GM18861 (cell line): ENCODE measurements around the gene IL20RA.

Experiments used
- ATAC-seq: cut with Tn5 transposase; IDR thresholded peaks from one replicate; pipeline ENCODE4 v1.9.1; 2021; ENCODE audit not compliant: unreplicated experiment

Gene IL20RA

GRCh38 chr6:137010128-137010718 lies 34.5 kb downstream of the IL20RA start:
- ATAC-seq = no peak

GRCh38 chr6:137008204-137008603 lies 36.6 kb downstream of the IL20RA start:
- no peak for ATAC-seq

GRCh38 chr6:137006056-137006455 lies 38.7 kb downstream of the IL20RA start:
- ATAC-seq = no peak

- no peak for ATAC-seq
These were observed 39.7 kb downstream of the IL20RA start for GRCh38 chr6:137005073-137005472.

- ATAC-seq = no peak
These were observed 42.3 kb downstream of the IL20RA start for GRCh38 chr6:137002505-137002904.

- ATAC-seq = no peak
These were observed 42.8 kb downstream of the IL20RA start for GRCh38 chr6:137001977-137002302.

GRCh38 chr6:137001299-137001976 lies 43.3 kb downstream of the IL20RA start:
- ATAC-seq = no peak

GRCh38 chr6:137000825-137001224 lies 43.9 kb downstream of the IL20RA start:
- ATAC-seq = no peak

GRCh38 chr6:136995521-136995920 lies 49.2 kb downstream of the IL20RA start:
- ATAC-seq = no peak

- no peak for ATAC-seq
These were observed 50.0 kb downstream of the IL20RA start for GRCh38 chr6:136994782-136995181.

- no peak for ATAC-seq
These were observed 52.7 kb downstream of the IL20RA start for GRCh38 chr6:136992113-136992512.

GRCh38 chr6:136991646-136992045 lies 53.1 kb downstream of the IL20RA start:
- ATAC-seq = no peak

GRCh38 chr6:136990754-136991153 lies 54.0 kb downstream of the IL20RA start:
- no peak for ATAC-seq

- no peak for ATAC-seq
These were observed 54.6 kb downstream of the IL20RA start for GRCh38 chr6:136990242-136990578.

- no peak for ATAC-seq
These were observed 55.1 kb downstream of the IL20RA start for GRCh38 chr6:136989571-136990241.

GRCh38 chr6:136987526-136987925 lies 57.2 kb downstream of the IL20RA start:
- ATAC-seq = no peak

- no peak for ATAC-seq
These were observed 59.3 kb downstream of the IL20RA start for GRCh38 chr6:136985502-136985901.

GRCh38 chr6:136984578-136984977 lies 60.2 kb downstream of the IL20RA start:
- no peak for ATAC-seq

GRCh38 chr6:136983687-136984086 lies 61.1 kb downstream of the IL20RA start:
- ATAC-seq = no peak

- no peak for ATAC-seq
These were observed 61.8 kb downstream of the IL20RA start for GRCh38 chr6:136982928-136983327.

- no peak for ATAC-seq
These were observed 64.7 kb downstream of the IL20RA start for GRCh38 chr6:136980070-136980469.

GRCh38 chr6:136979206-136979605 lies 65.6 kb downstream of the IL20RA start:
- ATAC-seq = no peak

GRCh38 chr6:136977075-136977474 lies 67.7 kb downstream of the IL20RA start:
- ATAC-seq = no peak
